ENCODE measurements around the gene PATE1.
"Not testable (repeated sequence)": the region's sequence is repeated elsewhere in the genome, so short reads cannot be mapped to it uniquely, and the experiment has no call there.

The PATE1 gene

GRCh38 chr11:125745979-125746378, at the start of gene PATE1:
Gene PATE1, plus strand, starts transcription at chr11:125746279. Its CDS starts 26 bp downstream, at chr11:125746305.
- no peak for DNase-seq (ENCODE audit: low spot score in 2 of 2)
- Mint-ChIP-seq H3K4me3 (no peak within 1 kb of the TSS), H3K4me1 (no peaks in the 10 kb centered on the region), H3K36me3 (no peaks in the 10 kb centered on the region), H3K9me3 (no peaks in the 10 kb centered on the region), H3K27ac (no peak within 1 kb of the TSS), H3K27me3 (peaks cover 1% of the 10 kb centered on the region)
- ATAC-seq (ENCODE audit: low read depth) = no peak

GRCh38 chr11:125701018-125701610, 45.0 kb upstream of the PATE1 start:
- no peak overlapping the region for H3K4me3 Mint-ChIP-seq
- no peak overlapping the region for H3K27ac Mint-ChIP-seq
- no peaks in the 10 kb centered on the region for H3K4me1 Mint-ChIP-seq

GRCh38 chr11:125701858-125702621, 44.0 kb upstream of the PATE1 start:
- DNase-seq (ENCODE audit: low spot score in 2 of 2) (no peak), ATAC-seq (ENCODE audit: low read depth) (no peak)
- Mint-ChIP-seq H3K4me1 (no peaks in the 10 kb centered on the region), H3K27ac (no peak overlapping the region), H3K9me3 (peaks cover under 1% of the 10 kb centered on the region), H3K4me3 (no peak overlapping the region), H3K27me3 (peaks cover 9% of the 10 kb centered on the region), H3K36me3 (no peaks in the 10 kb centered on the region)

More at GRCh38 chr11:125701018-125701610, 45.0 kb upstream of the PATE1 start:
- DNase-seq (ENCODE audit: low spot score in 2 of 2) (no peak), ATAC-seq (ENCODE audit: low read depth) (no peak)
- H3K36me3 Mint-ChIP-seq = no peaks in the 10 kb centered on the region
- H3K9me3 Mint-ChIP-seq = no peaks in the 10 kb centered on the region
- H3K27me3 Mint-ChIP-seq = peaks cover 8% of the 10 kb centered on the region

- ATAC-seq (ENCODE audit: low read depth); H3K4me1 Mint-ChIP-seq; H3K27ac Mint-ChIP-seq; H3K9me3 Mint-ChIP-seq; H3K4me3 Mint-ChIP-seq; H3K27me3 Mint-ChIP-seq; H3K36me3 Mint-ChIP-seq; DNase-seq (ENCODE audit: low spot score in 2 of 2): not testable (repeated sequence)
These were observed 41.4 kb upstream of the PATE1 start for GRCh38 chr11:125704686-125705085.

- Mint-ChIP-seq H3K4me1 (no peaks in the 10 kb centered on the region), H3K4me3 (no peak overlapping the region), H3K9me3 (peaks cover 2% of the 10 kb centered on the region), H3K27me3 (peaks cover 7% of the 10 kb centered on the region), H3K27ac (no peak overlapping the region), H3K36me3 (no peaks in the 10 kb centered on the region)
- ATAC-seq (ENCODE audit: low read depth) = no peak
- no peak for DNase-seq (ENCODE audit: low spot score in 2 of 2)
These were observed 25.3 kb upstream of the PATE1 start for GRCh38 chr11:125720781-125721180.

GRCh38 chr11:125724125-125724524, 22.0 kb upstream of the PATE1 start:
- no peaks in the 10 kb centered on the region for H3K9me3 Mint-ChIP-seq
- no peaks in the 10 kb centered on the region for H3K4me1 Mint-ChIP-seq
- no peak overlapping the region for H3K27ac Mint-ChIP-seq
- peaks cover 8% of the 10 kb centered on the region for H3K27me3 Mint-ChIP-seq
- H3K36me3 Mint-ChIP-seq = no peaks in the 10 kb centered on the region
- no peak overlapping the region for H3K4me3 Mint-ChIP-seq
- ATAC-seq (ENCODE audit: low read depth) (no peak), DNase-seq (ENCODE audit: low spot score in 2 of 2) (no peak)

- no peaks in the 10 kb centered on the region for H3K36me3 Mint-ChIP-seq
- H3K9me3 Mint-ChIP-seq = no peaks in the 10 kb centered on the region
- ATAC-seq (ENCODE audit: low read depth) = no peak
- no peak overlapping the region for H3K4me3 Mint-ChIP-seq
- H3K27ac Mint-ChIP-seq = no peak overlapping the region
- peaks cover 4% of the 10 kb centered on the region for H3K27me3 Mint-ChIP-seq
- no peaks in the 10 kb centered on the region for H3K4me1 Mint-ChIP-seq
- no peak for DNase-seq (ENCODE audit: low spot score in 2 of 2)
These were observed 17.1 kb upstream of the PATE1 start for GRCh38 chr11:125728969-125729368.

GRCh38 chr11:125740617-125741016, 5.5 kb upstream of the PATE1 start:
- DNase-seq (ENCODE audit: low spot score in 2 of 2) (no peak), ATAC-seq (ENCODE audit: low read depth) (no peak)
- H3K9me3 Mint-ChIP-seq = peaks cover 5% of the 10 kb centered on the region
- no peaks in the 10 kb centered on the region for H3K27me3 Mint-ChIP-seq
- H3K27ac Mint-ChIP-seq = no peak overlapping the region
- H3K4me1 Mint-ChIP-seq = no peaks in the 10 kb centered on the region
- H3K4me3 Mint-ChIP-seq = no peak overlapping the region
- H3K36me3 Mint-ChIP-seq = no peaks in the 10 kb centered on the region

- Mint-ChIP-seq H3K36me3 (no peaks in the 10 kb centered on the region), H3K4me1 (no peaks in the 10 kb centered on the region), H3K9me3 (peaks cover 3% of the 10 kb centered on the region), H3K27ac (no peak overlapping the region), H3K4me3 (no peak overlapping the region), H3K27me3 (no peaks in the 10 kb centered on the region)
- ATAC-seq (ENCODE audit: low read depth) (no peak), DNase-seq (ENCODE audit: low spot score in 2 of 2) (no peak)
These were observed 2.4 kb upstream of the PATE1 start for GRCh38 chr11:125743681-125744080.

GRCh38 chr11:125750629-125751028, 4.5 kb downstream of the PATE1 start:
- no peak for DNase-seq (ENCODE audit: low spot score in 2 of 2)
- Mint-ChIP-seq H3K36me3 (no peaks in the 10 kb centered on the region), H3K4me3 (no peak overlapping the region), H3K27ac (no peak overlapping the region), H3K4me1 (no peaks in the 10 kb centered on the region), H3K9me3 (no peaks in the 10 kb centered on the region), H3K27me3 (peaks cover 1% of the 10 kb centered on the region)
- ATAC-seq (ENCODE audit: low read depth) = no peak

- DNase-seq (ENCODE audit: low spot score in 2 of 2) (no peak), ATAC-seq (ENCODE audit: low read depth) (no peak)
- Mint-ChIP-seq H3K27ac (no peak overlapping the region), H3K36me3 (no peaks in the 10 kb centered on the region), H3K4me3 (no peak overlapping the region), H3K9me3 (peaks cover 11% of the 10 kb centered on the region), H3K4me1 (no peaks in the 10 kb centered on the region), H3K27me3 (peaks cover 1% of the 10 kb centered on the region)
These were observed 10.0 kb downstream of the PATE1 start for GRCh38 chr11:125756050-125756449.

- peaks cover 11% of the 10 kb centered on the region for H3K9me3 Mint-ChIP-seq
- DNase-seq (ENCODE audit: low spot score in 2 of 2) (no peak), ATAC-seq (ENCODE audit: low read depth) (no peak)
- H3K4me3 Mint-ChIP-seq = no peak overlapping the region
- H3K27me3 Mint-ChIP-seq = peaks cover 4% of the 10 kb centered on the region
- H3K27ac Mint-ChIP-seq = no peak overlapping the region
- H3K4me1 Mint-ChIP-seq = no peaks in the 10 kb centered on the region
- no peaks in the 10 kb centered on the region for H3K36me3 Mint-ChIP-seq
These were observed 16.4 kb downstream of the PATE1 start for GRCh38 chr11:125762445-125762844.

- DNase-seq (ENCODE audit: low spot score in 2 of 2) = no peak
- peaks cover 4% of the 10 kb centered on the region for H3K27me3 Mint-ChIP-seq
- no peak for ATAC-seq (ENCODE audit: low read depth)
- peaks cover 7% of the 10 kb centered on the region for H3K9me3 Mint-ChIP-seq
- no peaks in the 10 kb centered on the region for H3K36me3 Mint-ChIP-seq
- no peak overlapping the region for H3K4me3 Mint-ChIP-seq
- H3K4me1 Mint-ChIP-seq = no peaks in the 10 kb centered on the region
- no peak overlapping the region for H3K27ac Mint-ChIP-seq
These were observed 17.4 kb downstream of the PATE1 start for GRCh38 chr11:125763483-125763882.

- H3K4me1 Mint-ChIP-seq = no peaks in the 10 kb centered on the region
- H3K4me3 Mint-ChIP-seq = no peak overlapping the region
- no peaks in the 10 kb centered on the region for H3K36me3 Mint-ChIP-seq
- H3K27me3 Mint-ChIP-seq = peaks cover 4% of the 10 kb centered on the region
- H3K9me3 Mint-ChIP-seq = peaks cover 2% of the 10 kb centered on the region
- ATAC-seq (ENCODE audit: low read depth) (no peak), DNase-seq (ENCODE audit: low spot score in 2 of 2) (no peak)
- no peak overlapping the region for H3K27ac Mint-ChIP-seq
These were observed 20.2 kb downstream of the PATE1 start for GRCh38 chr11:125766251-125766650.

Data from memory B cell (primary cell).